Cardiac ventricle fibroblast (primary cell): ENCODE data around the gene GOLGA8S. TPM values are rescaled to one million over a fixed set of nuclear protein-coding genes. Genes with fewer than 3 reads are reported as not detected.

ENCODE experiments used
- total RNA-seq: library from RNA; depleted of rRNA; stranded (reverse); fragments of >200 nt; gene quantifications from 2 replicates; pipeline ENCODE4 v1.2.3, GENCODE V29; 2015

GOLGA8S gene, protein sequence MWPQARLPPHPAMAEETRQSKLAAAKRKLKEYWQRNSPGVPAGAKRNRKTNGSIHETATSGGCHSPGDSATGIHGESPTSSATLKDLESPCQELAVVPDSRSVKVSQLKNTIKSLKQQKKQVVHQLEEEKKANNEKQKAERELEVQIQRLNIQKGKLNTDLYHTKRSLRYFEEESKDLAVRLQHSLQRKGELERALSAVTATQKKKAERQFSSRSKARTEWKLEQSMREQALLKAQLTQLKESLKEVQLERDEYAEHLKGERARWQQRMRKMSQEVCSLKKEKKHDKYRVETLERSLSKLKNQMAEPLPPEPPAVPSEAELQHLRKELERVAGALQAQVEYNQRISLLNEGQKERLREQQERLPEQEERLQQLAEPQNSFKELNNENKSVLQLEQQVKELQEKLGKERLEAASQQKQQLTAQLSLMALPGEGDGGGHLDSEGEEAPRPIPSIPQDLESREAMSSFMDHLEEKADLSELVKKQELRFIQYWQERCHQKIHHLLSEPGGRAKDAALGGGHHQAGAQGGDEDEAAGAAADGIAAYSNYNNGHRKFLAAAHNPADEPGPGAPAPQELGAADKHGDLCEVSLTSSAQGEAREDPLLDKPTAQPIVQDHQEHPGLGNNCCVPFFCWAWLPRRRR
- total RNA-seq = 0.19 and 0.39 TPM in 2 replicates

DNA sequence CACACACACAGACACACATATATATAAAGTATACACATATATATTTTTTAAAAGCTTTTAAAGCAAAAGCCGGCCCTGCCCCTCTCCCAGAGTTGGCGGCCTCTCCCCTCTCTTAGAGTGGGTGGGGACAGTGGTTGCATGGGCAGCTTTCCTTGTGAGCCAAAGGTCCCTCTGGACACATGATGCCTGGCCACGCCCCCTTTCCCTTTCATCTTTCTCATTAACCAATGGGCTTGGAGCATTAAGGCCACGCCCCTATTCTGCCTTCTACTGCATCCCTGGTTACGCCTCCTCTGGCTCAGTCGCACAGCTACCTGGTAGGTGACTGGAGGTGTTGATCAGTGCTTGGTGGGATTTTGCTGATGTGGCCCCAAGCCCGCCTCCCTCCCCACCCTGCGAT is at the start of gene GOLGA8S:
TSS of gene GOLGA8S (plus strand) at position 301 of the 400 bp plus-strand sequence. CDS start at position 363, 62 bp downstream.

GRCh38 chr15:23334096-23334495 is 20.5 kb upstream of the GOLGA8S start, which contains the start of gene GOLGA6L26:
GOLGA6L26 (minus strand) TSS chr15:23334196; CDS start chr15:23334135, 61 bp downstream.

Other genes with a start within 250 kb of the GOLGA8S start
- gene GOLGA6L1, start 217.9 kb upstream of the GOLGA8S start, total RNA-seq = not detected in 2 replicates
- not detected in 2 replicates for gene GOLGA6L26, start 20.6 kb upstream of the GOLGA8S start, total RNA-seq
- not detected in 2 replicates for gene GOLGA6L2, start 92.5 kb downstream of the GOLGA8S start, total RNA-seq
- 0.37 TPM in 1 of 2 replicates, not detected in the other for gene MKRN3, start 210.9 kb downstream of the GOLGA8S start, total RNA-seq